HepG2 (cell line): Measurements from ENCODE around the gene COMT.

Experiments used
- RNF2 ChIP-seq: fragments of 450-650 bp; conservative IDR thresholded peaks from 2 replicates; pipeline ENCODE4 v1.6.1; 2016; ENCODE audit warnings: low read depth
- TF ChIP-seq, protein P1 (sequence below): sonication (generic); formaldehyde crosslinking; IDR thresholded peaks from 2 replicates; pipeline ENCODE4 v1.8.1; 2023; ENCODE audit warnings: mild to moderate bottlenecking, missing genetic modification reagents
- TF ChIP-seq, protein P2 (sequence below): sonication (generic); formaldehyde crosslinking; IDR thresholded peaks from 2 replicates; pipeline ENCODE4 v1.4.0; 2020; ENCODE audit warnings: missing genetic modification reagents

DNA sequence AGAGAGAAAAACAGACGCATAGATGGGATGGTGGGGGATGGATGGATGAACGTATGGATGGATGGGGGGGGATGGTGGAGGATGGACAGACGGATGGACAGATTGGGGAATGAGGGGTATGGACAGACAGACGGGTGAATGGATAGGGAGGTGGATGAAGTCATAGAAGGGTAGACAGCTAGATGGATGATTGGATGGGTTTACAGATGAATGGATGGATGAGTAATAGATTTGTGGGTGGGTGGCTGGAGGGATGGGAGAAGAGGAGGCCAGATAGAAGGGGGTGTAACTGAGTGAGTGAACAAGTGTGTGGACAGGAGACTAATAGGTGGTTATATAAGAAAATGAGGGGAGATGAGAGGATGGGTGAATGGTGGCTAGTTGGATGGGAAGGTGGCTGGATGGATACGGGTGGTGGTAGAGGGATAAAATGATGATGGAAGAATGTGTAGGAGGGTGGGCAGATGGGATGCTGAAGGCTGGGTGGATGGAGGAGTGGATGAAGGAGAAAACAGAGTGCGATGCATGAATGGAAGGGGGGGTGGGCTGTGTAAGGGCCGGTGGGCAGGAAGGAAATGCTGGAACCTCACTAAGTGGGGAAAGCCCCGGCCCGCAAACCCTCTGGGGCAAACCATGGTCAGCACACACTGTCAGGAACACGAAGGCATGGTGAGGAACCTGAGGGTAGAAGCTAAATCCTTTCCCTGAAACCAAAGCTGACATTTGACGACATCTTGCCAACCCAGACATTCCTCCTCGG, 53.5 kb downstream of the COMT start:
- TF ChIP-seq, protein P1, sequence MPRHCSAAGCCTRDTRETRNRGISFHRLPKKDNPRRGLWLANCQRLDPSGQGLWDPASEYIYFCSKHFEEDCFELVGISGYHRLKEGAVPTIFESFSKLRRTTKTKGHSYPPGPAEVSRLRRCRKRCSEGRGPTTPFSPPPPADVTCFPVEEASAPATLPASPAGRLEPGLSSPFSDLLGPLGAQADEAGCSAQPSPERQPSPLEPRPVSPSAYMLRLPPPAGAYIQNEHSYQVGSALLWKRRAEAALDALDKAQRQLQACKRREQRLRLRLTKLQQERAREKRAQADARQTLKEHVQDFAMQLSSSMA (CRISPR knock-in tag) = no peak
- TF ChIP-seq, protein P2, sequence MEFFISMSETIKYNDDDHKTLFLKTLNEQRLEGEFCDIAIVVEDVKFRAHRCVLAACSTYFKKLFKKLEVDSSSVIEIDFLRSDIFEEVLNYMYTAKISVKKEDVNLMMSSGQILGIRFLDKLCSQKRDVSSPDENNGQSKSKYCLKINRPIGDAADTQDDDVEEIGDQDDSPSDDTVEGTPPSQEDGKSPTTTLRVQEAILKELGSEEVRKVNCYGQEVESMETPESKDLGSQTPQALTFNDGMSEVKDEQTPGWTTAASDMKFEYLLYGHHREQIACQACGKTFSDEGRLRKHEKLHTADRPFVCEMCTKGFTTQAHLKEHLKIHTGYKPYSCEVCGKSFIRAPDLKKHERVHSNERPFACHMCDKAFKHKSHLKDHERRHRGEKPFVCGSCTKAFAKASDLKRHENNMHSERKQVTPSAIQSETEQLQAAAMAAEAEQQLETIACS (CRISPR knock-in tag) = no peak
- no peak for TF ChIP-seq RNF2
